Astrocyte of the cerebellum (primary cell): Measurements from ENCODE around the gene PIGR.

Source experiments
- DNase-seq: peaks from one replicate; pipeline ENCODE4 v3.0.0-alpha.2; 2011; ENCODE audit warnings: low read depth
- H3K4me3 ChIP-seq: 2 replicates; pipeline ENCODE4 v1.5.1; 2011; ENCODE audit warnings: mild to moderate bottlenecking, low read depth, low read length, moderate library complexity
- CTCF ChIP-seq: IDR thresholded peaks from 2 replicates; pipeline ENCODE4 v1.5.1; 2012; ENCODE audit warnings: low read length, low read depth, moderate library complexity, mild to moderate bottlenecking; ENCODE audit errors: missing control alignments
- in situ Hi-C: cut with HindIII; loops from 2 replicates; pipeline ENCODE4 v1.10.0; 2017; ENCODE audit warnings: low sequenced_read_pairs

Gene PIGR

GRCh38 chr1:206932177-206932576 is 14.1 kb downstream of the PIGR start:
- no peak for TF ChIP-seq CTCF
- in situ Hi-C loops: no loop called here
- H3K4me3 ChIP-seq: no peak overlapping the region
- DNase-seq: no peak

GRCh38 chr1:206931709-206932108 is 14.6 kb downstream of the PIGR start:
- in situ Hi-C loops: no loop called here
- H3K4me3 ChIP-seq: no peak overlapping the region
- no peak for DNase-seq
- TF ChIP-seq CTCF: peak; percentile 6

GRCh38 chr1:206930210-206930798 is 16.0 kb downstream of the PIGR start:
- in situ Hi-C loops: no loop called here
- TF ChIP-seq CTCF: no peak
- no peak for DNase-seq
- no peak overlapping the region for H3K4me3 ChIP-seq

- no peak for DNase-seq
- TF ChIP-seq CTCF: no peak
- in situ Hi-C loops: no loop called here
- H3K4me3 ChIP-seq: no peak overlapping the region
Observed at GRCh38 chr1:206929524-206929923, 16.7 kb downstream of the PIGR start.

GRCh38 chr1:206926286-206926685 is 20.0 kb downstream of the PIGR start:
- no peak overlapping the region for H3K4me3 ChIP-seq
- in situ Hi-C loops: no loop called here
- no peak for TF ChIP-seq CTCF
- no peak for DNase-seq

- in situ Hi-C loops: no loop called here
- TF ChIP-seq CTCF: no peak
- no peak overlapping the region for H3K4me3 ChIP-seq
- no peak for DNase-seq
Observed at GRCh38 chr1:206925106-206925736, 21.0 kb downstream of the PIGR start.
